Neuronal stem cell (in vitro differentiated cells): ENCODE results near the gene PCDHA1.
A peak's percentile ranks its signal among the peaks of the same experiment; 100 is the strongest.
"Not testable (repeated sequence)": the region's sequence is repeated elsewhere in the genome, so short reads cannot be mapped to it uniquely, and the experiment has no call there.

Source experiments
- DNase-seq: peaks from one replicate; pipeline ENCODE4 v3.0.0-alpha.2; 2013; ENCODE audit warnings: low spot score
- H2AFZ ChIP-seq: one replicate; pipeline ENCODE4 v1.6.1; 2013; ENCODE audit warnings: mild to moderate bottlenecking, low read length, inconsistent platforms
- H2AK5ac ChIP-seq: 2 replicates; pipeline ENCODE4 v1.6.1; 2013; ENCODE audit warnings: low read depth, mild to moderate bottlenecking, inconsistent platforms, low read length, moderate library complexity, mixed read lengths
- H2BK120ac ChIP-seq: 2 replicates; pipeline ENCODE4 v1.6.1; 2013; ENCODE audit warnings: low read depth, mild to moderate bottlenecking, inconsistent platforms, low read length, moderate library complexity, mixed read lengths
- H2BK12ac ChIP-seq: one replicate; pipeline ENCODE4 v1.6.1; 2013; ENCODE audit warnings: low read length, inconsistent platforms
- H2BK15ac ChIP-seq: 2 replicates; pipeline ENCODE4 v1.6.1; 2013; ENCODE audit warnings: mild to moderate bottlenecking, low read length, inconsistent platforms, mixed read lengths
- H2BK5ac ChIP-seq: one replicate; pipeline ENCODE4 v1.6.1; 2013; ENCODE audit warnings: inconsistent platforms, mild to moderate bottlenecking, low read length, moderate library complexity
- H3K14ac ChIP-seq: one replicate; pipeline ENCODE4 v1.6.1; 2013; ENCODE audit warnings: low read length, inconsistent platforms
- H3K18ac ChIP-seq: 2 replicates; pipeline ENCODE4 v1.6.1; 2013; ENCODE audit warnings: low read length, inconsistent platforms
- H3K23ac ChIP-seq: 2 replicates; pipeline ENCODE4 v1.6.1; 2013; ENCODE audit warnings: low read depth, mild to moderate bottlenecking, mixed read lengths, low read length, inconsistent platforms; ENCODE audit not compliant: poor library complexity
- H3K27ac ChIP-seq: replicated peaks from 3 replicates; pipeline ENCODE4 v1.5.1; 2013; ENCODE audit warnings: low read length, inconsistent platforms
- H3K27me3 ChIP-seq, 3 experiments: 2 replicates each; pipeline ENCODE4 v1.6.1; 2013; ENCODE audit warnings: low read length in 3 of 3, mild to moderate bottlenecking in 2 of 3, inconsistent platforms in 1 of 3, low read depth in 1 of 3, mixed read lengths in 1 of 3, moderate library complexity in 1 of 3; ENCODE audit not compliant: control insufficient read depth in 3 of 3, insufficient read depth in 3 of 3
- H3K36me3 ChIP-seq, 2 donors: replicated peaks in 1 of 2; 2 replicates each; pipeline ENCODE4 v1.6.1; 2013; ENCODE audit warnings: low read length in 2 of 2; ENCODE audit not compliant: control insufficient read depth in 2 of 2, insufficient read depth in 2 of 2
- H3K4ac ChIP-seq: 2 replicates; pipeline ENCODE4 v1.6.1; 2013; ENCODE audit warnings: inconsistent platforms, mild to moderate bottlenecking, low read length, moderate library complexity
- H3K4me1 ChIP-seq, 2 donors: 1 replicate in 1 of 2; 2 replicates in 1 of 2; pipeline ENCODE4 v1.6.1; 2013; ENCODE audit warnings: low read length in 2 of 2, low read depth in 1 of 2; ENCODE audit not compliant: control insufficient read depth in 2 of 2, insufficient read depth in 1 of 2
- H3K4me2 ChIP-seq: one replicate; pipeline ENCODE4 v1.6.1; 2013; ENCODE audit warnings: mild to moderate bottlenecking, low read length, inconsistent platforms; ENCODE audit not compliant: insufficient read depth, poor library complexity, severe bottlenecking
- H3K4me3 ChIP-seq, 2 donors: 2 replicates each; pipeline ENCODE4 v1.5.1; 2013; ENCODE audit warnings: low read length in 2 of 2, mild to moderate bottlenecking in 2 of 2, inconsistent platforms in 1 of 2, moderate library complexity in 1 of 2
- H3K79me1 ChIP-seq: one replicate; pipeline ENCODE4 v1.6.1; 2013; ENCODE audit warnings: low read depth, mild to moderate bottlenecking, inconsistent platforms, low read length, moderate library complexity
- H3K9ac ChIP-seq: one replicate; pipeline ENCODE4 v1.6.1; 2013; ENCODE audit warnings: mild to moderate bottlenecking, low read depth, low read length, inconsistent platforms; ENCODE audit not compliant: poor library complexity
- H3K9me3 ChIP-seq, 2 donors: replicated peaks in 1 of 2; 2 replicates each; pipeline versions ENCODE3 to v1.6.1; 2013; ENCODE audit warnings: low read length in 2 of 2, mild to moderate bottlenecking in 2 of 2, inconsistent platforms in 1 of 2, low read depth in 1 of 2, mixed read lengths in 1 of 2, moderate library complexity in 1 of 2; ENCODE audit not compliant: control insufficient read depth in 2 of 2, insufficient read depth in 1 of 2
- H4K8ac ChIP-seq: one replicate; pipeline ENCODE4 v1.6.1; 2013; ENCODE audit warnings: low read depth, mild to moderate bottlenecking, inconsistent platforms, low read length, moderate library complexity
- H4K91ac ChIP-seq: one replicate; pipeline ENCODE4 v1.6.1; 2013; ENCODE audit warnings: low read length, low read depth, mild to moderate bottlenecking, inconsistent platforms; ENCODE audit not compliant: poor library complexity
- WGBS, 2 donors: extraction: QIAGEN DNeasy Blood & Tissue Kit; methylation state at CpG; one replicate each; pipeline ENCODE4 v1.1.7; 2013; ENCODE audit warnings: missing lambda C conversion rate in 2 of 2, mixed read lengths in 1 of 2; ENCODE audit not compliant: insufficient read length in 2 of 2, insufficient replicate concordance in 1 of 2; ENCODE audit errors: extremely low coverage in 2 of 2; 5-methylcytosine and 5-hydroxymethylcytosine counted together

The PCDHA1 gene

DNA sequence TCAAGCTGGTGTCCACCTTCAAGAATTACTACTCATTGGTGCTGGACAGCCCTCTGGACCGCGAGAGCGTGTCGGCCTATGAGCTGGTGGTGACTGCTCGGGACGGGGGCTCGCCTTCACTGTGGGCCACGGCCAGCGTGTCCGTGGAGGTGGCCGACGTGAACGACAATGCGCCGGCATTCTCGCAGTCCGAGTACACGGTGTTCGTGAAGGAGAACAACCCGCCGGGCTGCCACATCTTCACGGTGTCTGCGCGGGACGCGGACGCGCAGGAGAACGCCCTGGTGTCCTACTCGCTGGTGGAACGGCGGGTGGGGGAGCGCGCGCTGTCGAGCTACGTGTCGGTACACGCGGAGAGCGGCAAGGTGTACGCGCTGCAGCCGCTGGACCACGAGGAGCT, 16.4 kb downstream of the PCDHA1 start:
- not testable (repeated sequence) for H3K27me3 ChIP-seq, H2BK15ac ChIP-seq, H3K27ac ChIP-seq, DNase-seq, H3K36me3 ChIP-seq, H3K18ac ChIP-seq, H3K4me1 ChIP-seq, H2AK5ac ChIP-seq, H2BK12ac ChIP-seq, H3K4me3 ChIP-seq, H4K8ac ChIP-seq, H2BK120ac ChIP-seq, H3K14ac ChIP-seq, H2BK5ac ChIP-seq, H4K91ac ChIP-seq, H3K79me1 ChIP-seq, H3K4ac ChIP-seq, H2AFZ ChIP-seq, H3K4me2 ChIP-seq
- peak overlapping the region; percentile 91 for H3K23ac ChIP-seq
- H3K9me3 ChIP-seq: peaks cover 16 to 47% of the 10 kb centered on the region in 2 donors
- peak overlapping the region; percentile 44 for H3K9ac ChIP-seq
- no CpG with 5 or more reads among the region's 45 CpGs for WGBS, 2 donors

DNA sequence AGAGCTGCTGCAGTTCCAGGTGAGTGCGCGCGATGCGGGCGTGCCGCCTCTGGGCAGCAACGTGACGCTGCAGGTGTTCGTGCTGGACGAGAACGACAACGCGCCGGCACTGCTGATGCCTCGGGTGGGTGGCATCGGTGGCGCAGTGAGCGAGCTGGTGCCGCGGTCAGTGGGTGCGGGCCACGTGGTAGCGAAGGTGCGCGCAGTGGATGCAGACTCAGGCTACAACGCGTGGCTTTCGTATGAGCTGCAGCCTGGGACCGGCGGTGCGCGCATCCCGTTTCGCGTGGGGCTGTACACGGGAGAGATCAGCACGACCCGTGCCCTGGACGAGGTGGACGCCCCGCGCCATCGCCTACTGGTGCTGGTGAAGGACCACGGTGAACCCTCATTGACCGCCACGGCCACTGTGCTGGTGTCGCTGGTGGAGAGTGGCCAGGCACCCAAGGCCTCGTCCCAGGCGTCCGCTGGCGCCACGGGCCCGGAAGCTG, 16.9 kb downstream of the PCDHA1 start:
- Histone ChIP-seq H3K4ac (no peak overlapping the region), H2BK120ac (no peak overlapping the region), H3K27ac (no peak overlapping the region), H2AK5ac (no peak overlapping the region), H3K79me1 (peaks cover 3% of the 10 kb centered on the region), H2AFZ (no peak overlapping the region), H3K4me1 (no peaks in the 10 kb centered on the region), H3K4me3 (peak overlapping the region in 1 of 2 donors; percentile 35), H3K23ac (peak overlapping the region; percentile 91), H2BK12ac (peak overlapping the region; percentile 41), H2BK15ac (no peak overlapping the region), H2BK5ac (no peak overlapping the region), H3K9me3 (peaks cover 16 to 47% of the 10 kb centered on the region in 2 donors), H4K91ac (no peak overlapping the region), H3K27me3 (no peaks in the 10 kb centered on the region), H3K9ac (no peak overlapping the region), H3K4me2 (no peak overlapping the region), H4K8ac (peak overlapping the region; percentile 65), H3K36me3 (peaks cover 5 to 9% of the 10 kb centered on the region in 2 donors), H3K18ac (no peak overlapping the region), H3K14ac (peak overlapping the region; percentile 89)
- DNase-seq: no peak
- WGBS, 2 donors: no CpG with 5 or more reads among the region's 53 CpGs

DNA sequence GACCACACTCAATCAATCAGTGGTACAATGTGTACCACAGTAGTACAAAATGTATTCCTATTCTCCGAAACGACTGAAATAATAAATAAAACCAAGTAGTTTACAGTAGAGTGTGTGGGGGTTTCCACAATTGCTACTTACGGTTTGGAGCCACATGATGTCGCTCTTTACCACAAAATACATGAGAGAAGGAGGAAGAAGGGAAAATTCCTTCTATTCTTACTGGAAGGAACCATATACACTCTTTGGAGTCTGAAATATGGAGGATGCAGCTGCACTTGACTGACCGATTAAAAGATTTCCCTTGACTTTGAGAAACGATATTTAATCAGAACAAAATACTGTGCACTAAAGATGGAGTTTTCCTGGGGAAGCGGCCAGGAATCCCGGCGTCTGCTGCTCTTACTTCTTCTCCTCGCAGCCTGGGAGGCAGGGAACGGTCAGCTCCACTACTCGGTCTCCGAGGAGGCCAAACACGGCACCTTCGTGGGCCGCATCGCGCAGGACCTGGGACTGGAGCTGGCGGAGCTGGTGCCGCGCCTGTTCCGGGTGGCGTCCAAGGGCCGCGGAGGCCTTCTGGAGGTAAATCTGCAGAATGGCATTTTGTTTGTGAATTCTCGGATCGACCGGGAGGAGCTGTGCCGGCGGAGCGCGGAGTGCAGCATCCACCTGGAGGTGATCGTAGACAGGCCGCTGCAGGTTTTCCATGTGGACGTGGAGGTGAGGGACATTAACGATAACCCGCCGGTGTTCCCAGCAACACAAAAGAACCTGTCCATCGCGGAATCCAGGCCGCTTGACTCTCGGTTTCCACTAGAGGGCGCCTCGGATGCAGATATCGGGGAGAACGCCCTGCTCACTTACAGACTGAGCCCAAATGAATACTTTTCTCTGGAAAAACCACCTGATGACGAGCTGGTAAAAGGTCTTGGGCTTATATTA, 21.2 kb downstream of the PCDHA1 start, which contains the start of gene PCDHA4:
Gene PCDHA4, plus strand, starts transcription at position 235 of the 942 bp plus-strand sequence.
- H2BK15ac ChIP-seq: no peak within 1 kb of the TSS
- no peak within 1 kb of the TSS for H3K4ac ChIP-seq
- H2BK120ac ChIP-seq: no peak within 1 kb of the TSS
- peaks cover 12% of the 10 kb centered on the region in 2 donors for H3K36me3 ChIP-seq
- peak within 1 kb of the TSS; percentile 69 to 91 for H3K4me3 ChIP-seq
- H3K4me2 ChIP-seq: peak within 1 kb of the TSS; percentile 45
- H2AK5ac ChIP-seq: no peak within 1 kb of the TSS
- H3K14ac ChIP-seq: no peak within 1 kb of the TSS
- peak within 1 kb of the TSS; percentile 93 for H2AFZ ChIP-seq
- no peak within 1 kb of the TSS for H4K91ac ChIP-seq
- no peak within 1 kb of the TSS for H3K27ac ChIP-seq
- H3K18ac ChIP-seq: peak within 1 kb of the TSS; percentile 97
- H3K4me1 ChIP-seq: no peaks in the 10 kb centered on the region
- peak within 1 kb of the TSS; percentile 84 for H3K9ac ChIP-seq
- H3K23ac ChIP-seq: no peak within 1 kb of the TSS
- no peak within 1 kb of the TSS for H2BK12ac ChIP-seq
- H2BK5ac ChIP-seq: no peak within 1 kb of the TSS
- H3K9me3 ChIP-seq: peaks cover 22 to 43% of the 10 kb centered on the region in 2 donors
- WGBS, 2 donors: no CpG with 5 or more reads among the region's 47 CpGs
- no peak within 1 kb of the TSS for H4K8ac ChIP-seq
- no peaks in the 10 kb centered on the region for H3K27me3 ChIP-seq
- peak; percentile 63 for DNase-seq
- H3K79me1 ChIP-seq: peaks cover 11% of the 10 kb centered on the region

DNA sequence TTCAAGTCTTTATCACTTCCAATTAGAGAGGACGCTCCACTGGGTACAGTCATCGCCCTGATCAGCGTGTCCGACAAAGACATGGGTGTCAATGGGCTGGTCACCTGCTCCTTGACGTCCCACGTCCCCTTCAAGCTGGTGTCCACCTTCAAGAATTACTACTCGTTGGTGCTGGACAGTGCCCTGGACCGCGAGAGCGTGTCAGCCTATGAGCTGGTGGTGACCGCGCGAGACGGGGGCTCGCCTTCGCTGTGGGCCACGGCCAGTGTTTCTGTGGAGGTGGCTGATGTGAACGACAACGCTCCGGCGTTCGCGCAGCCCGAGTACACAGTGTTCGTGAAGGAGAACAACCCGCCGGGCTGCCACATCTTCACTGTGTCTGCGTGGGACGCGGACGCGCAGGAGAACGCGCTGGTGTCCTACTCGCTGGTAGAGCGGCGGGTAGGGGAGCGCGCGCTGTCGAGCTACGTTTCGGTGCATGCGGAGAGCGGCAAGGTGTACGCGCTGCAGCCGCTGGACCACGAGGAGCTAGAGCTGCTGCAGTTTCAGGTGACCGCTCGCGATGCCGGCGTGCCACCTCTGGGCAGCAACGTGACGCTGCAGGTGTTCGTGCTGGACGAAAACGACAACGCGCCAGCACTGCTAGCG, 22.4 kb downstream of the PCDHA1 start:
- WGBS, 2 donors: no CpG with 5 or more reads among the region's 62 CpGs

More for the DNA sequence above, 22.4 kb downstream of the PCDHA1 start:
- H2BK5ac ChIP-seq, H2AK5ac ChIP-seq, H3K18ac ChIP-seq, H3K4ac ChIP-seq, H3K14ac ChIP-seq, H2AFZ ChIP-seq, H3K4me1 ChIP-seq, H2BK15ac ChIP-seq, H3K27ac ChIP-seq, H3K4me3 ChIP-seq, DNase-seq, H3K9ac ChIP-seq, H3K23ac ChIP-seq, H4K91ac ChIP-seq, H4K8ac ChIP-seq, H2BK120ac ChIP-seq, H3K27me3 ChIP-seq, H3K4me2 ChIP-seq, H3K79me1 ChIP-seq, H2BK12ac ChIP-seq: not testable (repeated sequence)
- Histone ChIP-seq H3K9me3 (peaks cover 12 to 37% of the 10 kb centered on the region in 2 donors), H3K36me3 (peaks cover 4 to 10% of the 10 kb centered on the region in 2 donors)
